PFSK-1 (cell line): Measurements from ENCODE around the gene TARBP2.

ENCODE experiments used
- FOXP2 ChIP-seq: optimal IDR thresholded peaks from 2 replicates; pipeline ENCODE3; 2011; ENCODE audit warnings: borderline replicate concordance, control low read depth, inconsistent platforms; ENCODE audit not compliant: insufficient read depth; ENCODE audit errors: extremely low read length, extremely low read depth
- POLR2AphosphoS5 ChIP-seq: IDR thresholded peaks from 2 replicates; pipeline ENCODE4 v1.6.1; 2012; ENCODE audit warnings: low read depth, mild to moderate bottlenecking, control low read depth, low read length, moderate library complexity
- REST ChIP-seq, 2 experiments: IDR thresholded peaks; 2 replicates each; pipeline versions ENCODE4 v1.6.1 to v1.8.0; 2011 to 2012; ENCODE audit warnings: low read depth in 2 of 2, low read length in 2 of 2, control low read depth in 1 of 2, inconsistent platforms in 1 of 2, mild to moderate bottlenecking in 1 of 2, moderate library complexity in 1 of 2; ENCODE audit not compliant: insufficient read depth in 1 of 2
- SIN3A ChIP-seq: IDR thresholded peaks from 2 replicates; pipeline ENCODE4 v1.6.1; 2012; ENCODE audit warnings: mild to moderate bottlenecking, low read length, moderate library complexity, borderline replicate concordance; ENCODE audit not compliant: insufficient read depth
- TAF1 ChIP-seq: IDR thresholded peaks from 2 replicates; pipeline ENCODE4 v1.6.1; 2012; ENCODE audit warnings: low read length, control low read depth, borderline replicate concordance; ENCODE audit not compliant: insufficient read depth

Gene TARBP2

GRCh38 chr12:53498235-53498630, 2.9 kb upstream of the TARBP2 start:
- TF ChIP-seq POLR2AphosphoS5 (no peak), FOXP2 (no peak), SIN3A (no peak), REST (IDR thresholded peaks at IDR 0.05; ENCODE audit: insufficient read depth in 1 of 2, low read depth in 2 of 2, low read length in 2 of 2) (no peak), TAF1 (no peak)

GRCh38 chr12:53499266-53500141, 1.6 kb upstream of the TARBP2 start, which contains the start of gene MAP3K12:
Gene MAP3K12, minus strand, starts transcription at chr12:53499458. Its CDS starts 12,067 bp downstream, at chr12:53487391.
- TF ChIP-seq TAF1: no peak
- no peak for TF ChIP-seq REST (IDR thresholded peaks at IDR 0.05; ENCODE audit: insufficient read depth in 1 of 2, low read depth in 2 of 2, low read length in 2 of 2)
- peak; percentile 67; the same call in 1 of the 2 replicates for TF ChIP-seq POLR2AphosphoS5
- no peak for TF ChIP-seq FOXP2
- TF ChIP-seq SIN3A: no peak; the same call in 1 of the 2 replicates

GRCh38 chr12:53500142-53500775, 824 bp upstream of the TARBP2 start:
- TF ChIP-seq SIN3A: no peak
- peak; percentile 76; the same call in 1 of the 2 replicates for TF ChIP-seq POLR2AphosphoS5

- TF ChIP-seq REST (IDR thresholded peaks at IDR 0.05; ENCODE audit: insufficient read depth in 1 of 2, low read depth in 2 of 2, low read length in 2 of 2) (no peak), POLR2AphosphoS5 (peak; percentile 26; the same call in 1 of the 2 replicates)
Measured at GRCh38 chr12:53501615-53502181, 615 bp downstream of the TARBP2 start.

- TF ChIP-seq POLR2AphosphoS5 (no peak), REST (IDR thresholded peaks at IDR 0.05; ENCODE audit: insufficient read depth in 1 of 2, low read depth in 2 of 2, low read length in 2 of 2) (no peak), FOXP2 (no peak), SIN3A (no peak), TAF1 (no peak)
Measured at GRCh38 chr12:53502331-53502730, 1.2 kb downstream of the TARBP2 start.
